ENCODE data around the gene EIF4E2. TPM values are rescaled to one million over a fixed set of nuclear protein-coding genes. Genes with fewer than 3 reads are reported as not detected.

EIF4E2 gene
- total and polyA plus RNA-seq, 2 of the 13 experiments (the other 11 are each of a cell fraction or from before 2014, with no cell fraction given) = 25.0 to 101 TPM

DNA sequence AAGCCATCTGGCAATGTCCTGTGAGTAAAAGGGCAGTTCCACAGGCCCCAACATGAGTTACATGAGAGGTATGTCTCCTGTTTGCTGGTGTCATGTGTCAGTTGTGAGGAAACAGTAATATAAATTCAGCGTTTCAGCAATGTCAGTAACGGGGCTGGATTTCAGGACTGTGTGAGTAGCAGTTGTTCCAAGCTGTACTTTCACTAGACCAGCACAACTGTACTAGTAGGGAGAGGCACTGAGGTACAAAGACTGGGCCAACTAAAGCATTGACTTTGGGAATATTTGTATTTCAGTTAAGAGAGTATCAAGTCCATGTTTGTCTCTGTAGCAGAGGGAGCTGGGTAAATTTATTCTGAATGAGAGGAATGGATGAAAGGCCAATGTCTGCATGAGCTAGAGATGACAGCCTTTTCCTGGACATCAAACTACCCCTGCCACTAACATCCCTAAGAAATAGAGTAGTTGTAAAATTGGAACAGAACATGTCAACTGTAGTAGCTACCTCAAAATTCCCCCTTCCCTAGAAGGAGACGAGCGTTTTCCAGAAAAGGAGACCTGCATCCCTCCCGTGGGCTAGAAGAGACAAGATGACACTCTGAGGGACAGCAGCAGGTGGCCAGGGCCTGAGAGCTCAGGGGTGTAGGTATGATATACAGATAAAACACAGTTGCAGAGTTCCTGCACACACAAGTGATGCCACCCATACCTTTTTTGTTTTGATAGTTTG is 24.4 kb downstream of the EIF4E2 start (continued):
- TF ChIP-seq HNF4G (IDR thresholded peaks at IDR 0.05; ENCODE audit: borderline replicate concordance, low read depth, low read length) = peak; percentile 49; the same call in 1 of the 2 replicates
- TF ChIP-seq HNF4G (CRISPR knock-in tag; IDR thresholded peaks at IDR 0.05; ENCODE audit: borderline replicate concordance, low read depth) = no peak; the same call in 1 of the 2 replicates

- CTCF ChIA-PET (ENCODE audit: low intra/inter-chr PET ratio, low total read pairs) = no interaction called here
- no peak for ATAC-seq
Measured at GRCh38 chr2:232575404-232575746, 24.9 kb downstream of the EIF4E2 start.

More at GRCh38 chr2:232575404-232575746, 24.9 kb downstream of the EIF4E2 start:
- peaks cover 50% of the 10 kb centered on the region for H3K4me1 ChIP-seq (ENCODE audit: insufficient read depth, low read length)
- H4K20me1 ChIP-seq (ENCODE audit: insufficient read depth, low read length) = no peaks in the 10 kb centered on the region
- no peaks in the 10 kb centered on the region for H3K79me2 ChIP-seq (ENCODE audit: insufficient read depth, low read length)
- H3K27me3 ChIP-seq (ENCODE audit: control insufficient read depth in 1 of 2, insufficient read depth in 2 of 2, low read length in 2 of 2) = no peaks in the 10 kb centered on the region
- no peak for FAIRE-seq
- intact Hi-C loops (cut with micrococcal nuclease; ENCODE audit: unreplicated experiment) = loop anchor here (1.0 kb wide), 1 partner anchor 25 kb away; the partner anchor contains the start of genes EIF4E2 and TIGD1
- no peak for DNase-seq (ENCODE audit: low spot score)
- H2AFZ ChIP-seq (ENCODE audit: low read length) = no peak overlapping the region
- H3K4me3 ChIP-seq (replicated peaks in 1 of 3; ENCODE audit: insufficient read depth in 1 of 3, low read depth in 2 of 3, low read length in 3 of 3) = no peak overlapping the region
- TF ChIP-seq ZNF160 (CRISPR knock-in tag; IDR thresholded peaks at IDR 0.05) (no peak), ZNF121 (CRISPR knock-in tag; IDR thresholded peaks at IDR 0.05) (peak; percentile 95), ZNF770 (CRISPR knock-in tag; IDR thresholded peaks at IDR 0.05) (peak; percentile 87)
- in situ Hi-C loops (cut with HindIII; ENCODE audit: extremely low pct_ligation_motif_present, low pct_unique_long_range_greater_than_20kb) = no loop called here
- BruUV-seq (replicated peaks) = no TSS peak
- WGBS (ENCODE audit: low lambda C conversion rate) = 68% methylated on average over 1 of the region's 1 CpG
- H3K4me2 ChIP-seq (ENCODE audit: low read depth, low read length) = peak overlapping the region; percentile 63; the same call in 1 of the 2 replicates
- H3K9me3 ChIP-seq (ENCODE audit: low read length) = no peaks in the 10 kb centered on the region
- H3K36me3 ChIP-seq (replicated peaks in 1 of 2; ENCODE audit: control insufficient read depth in 1 of 2, insufficient read depth in 2 of 2, low read length in 2 of 2) = peaks cover 7 to 29% of the 10 kb centered on the region in 2 experiments
- no peak overlapping the region for H3K9ac ChIP-seq (ENCODE audit: insufficient read depth, low read depth, low read length)
- H3K27ac ChIP-seq (ENCODE audit: extremely low read length, insufficient read depth, low read length) = peak overlapping the region; percentile 82
- POLR2A ChIA-PET = interaction anchor here (1.9 kb wide), 1 partner anchor 25 kb away, joined by 10 read pairs; the partner anchor contains the start of genes EIF4E2 and TIGD1

Measured in HepG2 (cell line).